WERI-Rb-1 (cell line): Measurements from ENCODE around the gene ARNT2.

Experiments
- DNase-seq: peaks from one replicate; pipeline ENCODE4 v3.0.0-alpha.2; 2020
- H3K27ac ChIP-seq: fragments of 250-450 bp; sonication (Bioruptor Pico); 2 replicates; pipeline ENCODE4 v1.5.1; 2020; ENCODE audit warnings: mild to moderate bottlenecking, moderate library complexity
- H3K27me3 ChIP-seq: fragments of 250-450 bp; sonication (Bioruptor Pico); 2 replicates; pipeline ENCODE4 v1.5.1; 2021; ENCODE audit warnings: mild to moderate bottlenecking, low read depth, moderate library complexity; ENCODE audit not compliant: insufficient read depth, severe bottlenecking
- H3K36me3 ChIP-seq: fragments of 250-450 bp; sonication (Bioruptor Pico); 2 replicates; pipeline ENCODE4 v1.5.1; 2020; ENCODE audit warnings: mild to moderate bottlenecking, moderate library complexity
- H3K4me3 ChIP-seq: 2 replicates; pipeline ENCODE4 v1.5.1; 2011; ENCODE audit warnings: low read depth, mild to moderate bottlenecking, control low read depth, low read length
- H3K9me3 ChIP-seq: fragments of 250-450 bp; sonication (Bioruptor Pico); 2 replicates; pipeline ENCODE4 v1.5.1; 2021; ENCODE audit warnings: mild to moderate bottlenecking, moderate library complexity; ENCODE audit not compliant: severe bottlenecking
- TF ChIP-seq, protein P1 (sequence below): IDR thresholded peaks from 2 replicates; pipeline ENCODE4 v1.5.1; 2011; ENCODE audit warnings: low read depth, mild to moderate bottlenecking, control low read depth, inconsistent platforms, low read length

The ARNT2 gene

DNA sequence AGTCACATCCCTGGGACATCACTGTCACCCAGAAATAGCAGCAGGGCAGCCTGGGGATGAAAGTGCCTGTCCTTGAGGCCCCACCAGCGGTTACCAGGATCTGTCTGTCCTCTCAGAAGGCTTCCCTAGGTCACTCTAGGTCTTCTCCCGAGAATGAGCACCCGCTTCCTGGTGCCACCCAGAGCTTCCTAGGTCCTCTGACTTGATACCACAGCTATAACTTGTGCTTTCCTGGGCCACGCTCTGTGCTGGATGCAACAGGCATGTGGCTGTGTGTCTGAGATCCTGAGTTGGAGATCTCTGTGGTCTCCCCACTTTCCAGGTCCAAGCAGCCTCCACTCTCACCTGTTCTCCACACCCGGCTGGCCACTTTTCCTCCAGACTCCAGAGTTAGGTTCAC, 25.8 kb downstream of the ARNT2 start:
- H3K9me3 ChIP-seq: no peaks in the 10 kb centered on the region

DNA sequence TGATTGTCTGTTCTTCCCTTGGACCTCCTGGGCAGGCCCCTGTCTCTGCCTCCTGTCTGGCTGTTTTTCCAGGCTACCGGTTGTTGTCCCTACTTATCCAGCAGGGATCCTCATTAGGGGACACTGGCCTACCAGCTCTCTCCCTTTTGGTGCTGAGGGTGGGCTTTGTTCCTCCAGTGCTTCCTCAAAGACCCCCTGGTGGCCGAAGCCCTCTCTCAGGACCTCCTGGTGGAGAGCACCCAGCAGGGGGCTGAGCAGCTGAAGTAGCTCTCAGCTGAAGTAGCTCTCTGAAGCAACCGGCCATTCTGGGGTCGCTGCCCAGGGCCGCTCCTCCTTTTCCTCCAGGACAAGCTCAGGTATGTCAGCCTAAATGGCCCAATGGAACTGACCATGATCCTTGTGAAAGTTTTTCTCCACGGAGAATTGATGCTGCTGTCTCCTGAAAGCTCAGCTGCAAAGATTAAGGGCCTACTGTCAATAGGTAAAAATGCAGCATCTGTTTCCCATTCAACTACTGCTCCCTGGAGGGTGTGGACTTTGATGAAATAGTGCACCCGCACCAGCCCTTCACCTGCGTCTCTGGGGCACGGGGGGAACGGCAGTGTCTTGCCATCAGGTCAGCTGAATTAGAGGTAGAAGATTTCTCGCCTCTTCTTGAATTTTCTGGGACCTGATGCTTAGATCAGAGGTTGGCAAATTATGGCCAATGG, 27.6 kb downstream of the ARNT2 start:
- Histone ChIP-seq H3K27ac (no peak overlapping the region), H3K9me3 (no peaks in the 10 kb centered on the region), H3K27me3 (no peaks in the 10 kb centered on the region), H3K36me3 (no peaks in the 10 kb centered on the region), H3K4me3 (no peak overlapping the region)
- TF ChIP-seq, protein P1, sequence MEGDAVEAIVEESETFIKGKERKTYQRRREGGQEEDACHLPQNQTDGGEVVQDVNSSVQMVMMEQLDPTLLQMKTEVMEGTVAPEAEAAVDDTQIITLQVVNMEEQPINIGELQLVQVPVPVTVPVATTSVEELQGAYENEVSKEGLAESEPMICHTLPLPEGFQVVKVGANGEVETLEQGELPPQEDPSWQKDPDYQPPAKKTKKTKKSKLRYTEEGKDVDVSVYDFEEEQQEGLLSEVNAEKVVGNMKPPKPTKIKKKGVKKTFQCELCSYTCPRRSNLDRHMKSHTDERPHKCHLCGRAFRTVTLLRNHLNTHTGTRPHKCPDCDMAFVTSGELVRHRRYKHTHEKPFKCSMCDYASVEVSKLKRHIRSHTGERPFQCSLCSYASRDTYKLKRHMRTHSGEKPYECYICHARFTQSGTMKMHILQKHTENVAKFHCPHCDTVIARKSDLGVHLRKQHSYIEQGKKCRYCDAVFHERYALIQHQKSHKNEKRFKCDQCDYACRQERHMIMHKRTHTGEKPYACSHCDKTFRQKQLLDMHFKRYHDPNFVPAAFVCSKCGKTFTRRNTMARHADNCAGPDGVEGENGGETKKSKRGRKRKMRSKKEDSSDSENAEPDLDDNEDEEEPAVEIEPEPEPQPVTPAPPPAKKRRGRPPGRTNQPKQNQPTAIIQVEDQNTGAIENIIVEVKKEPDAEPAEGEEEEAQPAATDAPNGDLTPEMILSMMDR: no peak
- DNase-seq: no peak

More for the DNA sequence above, 25.8 kb downstream of the ARNT2 start:
- Histone ChIP-seq H3K4me3 (no peak overlapping the region), H3K27ac (no peak overlapping the region), H3K27me3 (no peaks in the 10 kb centered on the region), H3K36me3 (no peaks in the 10 kb centered on the region)
- no peak for DNase-seq
- TF ChIP-seq, protein P1: no peak

DNA sequence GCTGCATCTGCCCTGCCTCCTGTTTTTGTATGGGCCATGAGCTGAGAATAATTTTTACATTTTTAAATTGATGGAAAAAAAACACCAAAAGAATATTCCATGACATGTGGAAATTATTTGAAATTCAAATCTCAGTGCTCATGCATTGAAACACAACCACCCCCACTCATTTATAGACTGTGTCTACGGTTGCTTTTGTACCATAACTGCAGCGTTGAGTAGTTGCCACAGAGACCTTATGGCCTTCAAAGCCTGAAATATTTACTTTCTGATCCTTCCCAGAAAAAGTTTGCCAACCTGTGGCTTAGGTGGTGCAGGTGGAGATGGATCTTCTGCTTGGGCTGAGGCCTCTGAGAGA, 28.1 kb downstream of the ARNT2 start:
- DNase-seq: no peak
- Histone ChIP-seq H3K36me3 (no peaks in the 10 kb centered on the region), H3K27ac (no peak overlapping the region), H3K9me3 (no peaks in the 10 kb centered on the region), H3K4me3 (no peak overlapping the region), H3K27me3 (no peaks in the 10 kb centered on the region)
- TF ChIP-seq, protein P1: no peak

DNA sequence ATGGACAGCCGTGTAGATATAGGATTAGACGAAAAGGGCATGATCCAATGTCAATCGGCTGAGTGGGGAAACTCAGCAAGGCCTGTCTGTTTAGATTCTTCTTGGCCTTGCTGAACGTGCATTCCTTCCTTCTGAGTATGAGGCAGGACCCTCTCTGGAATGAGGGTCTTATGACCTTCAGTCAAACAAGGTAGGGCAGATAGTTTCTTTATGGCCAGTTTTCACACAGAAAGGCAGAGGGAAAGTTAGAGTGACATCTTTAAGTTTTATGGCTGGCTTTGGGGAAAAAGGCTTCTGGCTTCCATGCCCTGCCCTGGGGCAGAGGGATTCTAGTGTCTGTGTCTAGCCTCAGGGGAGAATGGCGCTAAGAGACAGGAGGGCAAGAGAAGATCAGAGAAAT, 29.7 kb downstream of the ARNT2 start:
- Histone ChIP-seq H3K36me3 (no peaks in the 10 kb centered on the region), H3K27ac (no peak overlapping the region), H3K9me3 (no peaks in the 10 kb centered on the region), H3K27me3 (no peaks in the 10 kb centered on the region), H3K4me3 (no peak overlapping the region)
- TF ChIP-seq, protein P1: no peak
- no peak for DNase-seq

DNA sequence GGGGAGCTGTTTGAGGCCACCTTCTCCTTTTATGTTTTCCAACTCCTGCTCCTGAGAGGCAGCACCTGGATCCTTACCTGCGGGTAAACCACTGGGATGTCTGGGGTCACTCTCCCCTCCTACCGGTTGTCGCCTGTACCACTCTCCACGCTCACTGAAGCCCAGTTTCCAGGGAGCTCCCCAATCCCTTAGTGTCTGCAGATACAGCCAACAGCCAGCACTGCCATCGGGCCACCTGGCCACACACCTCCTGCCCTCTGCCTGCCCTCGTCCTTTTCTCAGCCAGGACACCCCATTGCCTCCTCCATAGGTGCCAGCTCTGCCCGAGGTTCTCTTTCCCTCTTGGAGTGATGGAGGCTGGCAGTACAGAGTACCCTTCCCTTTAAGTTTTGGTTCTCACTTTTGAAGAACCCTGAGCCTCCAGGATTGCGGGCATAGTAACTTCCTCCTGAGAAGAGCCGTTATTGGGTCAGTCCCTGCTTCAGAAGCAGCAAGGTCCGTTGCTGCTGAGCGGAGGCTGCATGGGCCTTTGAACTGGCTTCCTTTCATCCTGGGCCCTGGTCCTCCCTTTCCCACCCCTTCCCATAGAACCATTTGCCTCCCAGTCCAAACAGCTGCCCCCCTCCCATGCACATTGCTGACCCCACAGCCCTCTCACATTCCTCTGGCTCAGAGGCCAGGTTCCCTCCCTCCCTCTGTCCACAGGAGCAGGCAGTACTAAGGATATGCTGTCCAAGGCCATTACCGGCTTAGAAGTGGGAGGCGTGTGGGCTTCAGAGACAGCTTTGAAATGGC, 30.9 kb downstream of the ARNT2 start:
- Histone ChIP-seq H3K27me3 (no peaks in the 10 kb centered on the region), H3K4me3 (no peak overlapping the region), H3K9me3 (no peaks in the 10 kb centered on the region), H3K36me3 (no peaks in the 10 kb centered on the region), H3K27ac (no peak overlapping the region)
- TF ChIP-seq, protein P1: no peak
- DNase-seq: no peak
